PC-9 (cell line): Measurements from ENCODE around the gene ATG10.

Experiments used
- EZH2 ChIP-seq: fragments of 200-600 bp; sonication (generic); IDR thresholded peaks from 2 replicates; pipeline ENCODE4 v1.8.0; 2017; ENCODE audit warnings: antibody characterized with exemption, low read depth
- TF ChIP-seq, protein P1 (sequence below): fragments of 200-600 bp; sonication (generic); conservative IDR thresholded peaks from 2 replicates; pipeline ENCODE4 v1.6.1; 2017; ENCODE audit warnings: mixed run types, antibody characterized with exemption, mild to moderate bottlenecking, moderate library complexity

DNA sequence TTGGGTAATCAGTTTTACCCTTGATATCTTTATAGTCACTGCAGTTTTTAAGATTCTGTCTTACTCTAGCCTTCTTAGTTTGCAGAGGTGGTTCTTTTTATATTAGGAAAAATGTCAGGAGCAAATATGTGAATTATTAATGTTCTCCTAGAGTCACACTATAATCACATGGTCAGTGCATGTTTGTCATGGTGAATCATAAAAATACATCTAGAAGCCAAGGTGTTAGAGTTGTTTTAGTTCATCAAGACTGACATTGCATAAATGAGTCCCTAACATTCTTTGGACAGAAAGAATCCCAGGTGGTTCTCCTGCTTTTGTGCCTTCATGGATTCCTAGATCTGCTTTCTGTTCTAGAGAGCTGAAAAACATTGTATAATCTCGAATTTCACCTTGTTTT is 22.9 kb downstream of the ATG10 start:
- TF ChIP-seq, protein P1, sequence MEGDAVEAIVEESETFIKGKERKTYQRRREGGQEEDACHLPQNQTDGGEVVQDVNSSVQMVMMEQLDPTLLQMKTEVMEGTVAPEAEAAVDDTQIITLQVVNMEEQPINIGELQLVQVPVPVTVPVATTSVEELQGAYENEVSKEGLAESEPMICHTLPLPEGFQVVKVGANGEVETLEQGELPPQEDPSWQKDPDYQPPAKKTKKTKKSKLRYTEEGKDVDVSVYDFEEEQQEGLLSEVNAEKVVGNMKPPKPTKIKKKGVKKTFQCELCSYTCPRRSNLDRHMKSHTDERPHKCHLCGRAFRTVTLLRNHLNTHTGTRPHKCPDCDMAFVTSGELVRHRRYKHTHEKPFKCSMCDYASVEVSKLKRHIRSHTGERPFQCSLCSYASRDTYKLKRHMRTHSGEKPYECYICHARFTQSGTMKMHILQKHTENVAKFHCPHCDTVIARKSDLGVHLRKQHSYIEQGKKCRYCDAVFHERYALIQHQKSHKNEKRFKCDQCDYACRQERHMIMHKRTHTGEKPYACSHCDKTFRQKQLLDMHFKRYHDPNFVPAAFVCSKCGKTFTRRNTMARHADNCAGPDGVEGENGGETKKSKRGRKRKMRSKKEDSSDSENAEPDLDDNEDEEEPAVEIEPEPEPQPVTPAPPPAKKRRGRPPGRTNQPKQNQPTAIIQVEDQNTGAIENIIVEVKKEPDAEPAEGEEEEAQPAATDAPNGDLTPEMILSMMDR = no peak
- TF ChIP-seq EZH2 = no peak
